Measurements from ENCODE around the gene MTFR2.

The MTFR2 gene

GRCh38 chr6:136191606-136192312 lies 58.4 kb downstream of the MTFR2 start:
- no peak overlapping the region for H3K4me3 ChIP-seq (ENCODE audit: insufficient read depth, low read depth, low read length, poor library complexity, severe bottlenecking)
- H3K9me3 ChIP-seq (ENCODE audit: control insufficient read depth, low read length) = no peaks in the 10 kb centered on the region
- no peaks in the 10 kb centered on the region for H3K27me3 ChIP-seq (replicated peaks; ENCODE audit: control insufficient read depth, insufficient read depth, low read length, poor library complexity, severe bottlenecking)
- H3K27ac ChIP-seq (ENCODE audit: insufficient read depth, low read length, poor library complexity, severe bottlenecking) = no peak overlapping the region
- no peak for DNase-seq
- H3K36me3 ChIP-seq (ENCODE audit: control insufficient read depth, insufficient read depth, low read length) = no peaks in the 10 kb centered on the region
- H3K4me1 ChIP-seq (ENCODE audit: control insufficient read depth, insufficient read depth, low read length, poor library complexity, severe bottlenecking) = no peaks in the 10 kb centered on the region

- H3K4me1 ChIP-seq (ENCODE audit: control insufficient read depth, insufficient read depth, low read length, poor library complexity, severe bottlenecking) = no peaks in the 10 kb centered on the region
- no peaks in the 10 kb centered on the region for H3K27me3 ChIP-seq (replicated peaks; ENCODE audit: control insufficient read depth, insufficient read depth, low read length, poor library complexity, severe bottlenecking)
- DNase-seq = no peak
- H3K9me3 ChIP-seq (ENCODE audit: control insufficient read depth, low read length) = no peaks in the 10 kb centered on the region
- no peaks in the 10 kb centered on the region for H3K36me3 ChIP-seq (ENCODE audit: control insufficient read depth, insufficient read depth, low read length)
- H3K4me3 ChIP-seq (ENCODE audit: insufficient read depth, low read depth, low read length, poor library complexity, severe bottlenecking) = no peak overlapping the region
- H3K27ac ChIP-seq (ENCODE audit: insufficient read depth, low read length, poor library complexity, severe bottlenecking) = no peak overlapping the region
Measured at GRCh38 chr6:136189104-136189503, 61.0 kb downstream of the MTFR2 start.

GRCh38 chr6:136188486-136188885 lies 61.6 kb downstream of the MTFR2 start:
- Histone ChIP-seq H3K9me3 (ENCODE audit: control insufficient read depth, low read length) (no peaks in the 10 kb centered on the region), H3K36me3 (ENCODE audit: control insufficient read depth, insufficient read depth, low read length) (no peaks in the 10 kb centered on the region), H3K4me1 (ENCODE audit: control insufficient read depth, insufficient read depth, low read length, poor library complexity, severe bottlenecking) (no peaks in the 10 kb centered on the region), H3K27ac (ENCODE audit: insufficient read depth, low read length, poor library complexity, severe bottlenecking) (no peak overlapping the region), H3K27me3 (replicated peaks; ENCODE audit: control insufficient read depth, insufficient read depth, low read length, poor library complexity, severe bottlenecking) (no peaks in the 10 kb centered on the region), H3K4me3 (ENCODE audit: insufficient read depth, low read depth, low read length, poor library complexity, severe bottlenecking) (no peak overlapping the region)
- no peak for DNase-seq

DNA sequence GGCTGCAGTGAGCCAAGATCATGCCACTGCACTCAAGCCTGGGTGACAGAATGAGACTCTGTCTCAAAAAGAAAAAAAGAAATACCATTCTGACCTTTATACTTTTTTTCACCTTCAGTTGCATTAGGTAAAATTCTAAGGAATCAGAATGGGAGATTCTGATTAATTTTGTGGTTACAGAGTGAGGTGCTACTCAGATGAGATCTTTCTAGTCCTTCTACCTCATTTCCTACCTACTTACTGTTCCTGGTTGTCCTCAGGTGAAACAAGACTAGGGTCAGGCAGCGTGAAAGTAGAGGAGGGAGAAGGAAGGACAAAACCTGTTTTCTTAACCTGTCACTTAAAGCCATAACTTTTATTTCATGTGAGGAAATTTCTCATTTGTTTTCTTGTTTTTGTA lies 63.7 kb downstream of the MTFR2 start:
- Histone ChIP-seq H3K9me3 (ENCODE audit: control insufficient read depth, low read length) (no peaks in the 10 kb centered on the region), H3K4me1 (ENCODE audit: control insufficient read depth, insufficient read depth, low read length, poor library complexity, severe bottlenecking) (no peaks in the 10 kb centered on the region), H3K4me3 (ENCODE audit: insufficient read depth, low read depth, low read length, poor library complexity, severe bottlenecking) (no peak overlapping the region), H3K36me3 (ENCODE audit: control insufficient read depth, insufficient read depth, low read length) (no peaks in the 10 kb centered on the region), H3K27ac (ENCODE audit: insufficient read depth, low read length, poor library complexity, severe bottlenecking) (no peak overlapping the region), H3K27me3 (replicated peaks; ENCODE audit: control insufficient read depth, insufficient read depth, low read length, poor library complexity, severe bottlenecking) (no peaks in the 10 kb centered on the region)
- DNase-seq = no peak

- H3K4me3 ChIP-seq (ENCODE audit: insufficient read depth, low read depth, low read length, poor library complexity, severe bottlenecking) = no peak overlapping the region
- no peak for DNase-seq
Measured at GRCh38 chr6:136184738-136185137, 65.4 kb downstream of the MTFR2 start.

DNA sequence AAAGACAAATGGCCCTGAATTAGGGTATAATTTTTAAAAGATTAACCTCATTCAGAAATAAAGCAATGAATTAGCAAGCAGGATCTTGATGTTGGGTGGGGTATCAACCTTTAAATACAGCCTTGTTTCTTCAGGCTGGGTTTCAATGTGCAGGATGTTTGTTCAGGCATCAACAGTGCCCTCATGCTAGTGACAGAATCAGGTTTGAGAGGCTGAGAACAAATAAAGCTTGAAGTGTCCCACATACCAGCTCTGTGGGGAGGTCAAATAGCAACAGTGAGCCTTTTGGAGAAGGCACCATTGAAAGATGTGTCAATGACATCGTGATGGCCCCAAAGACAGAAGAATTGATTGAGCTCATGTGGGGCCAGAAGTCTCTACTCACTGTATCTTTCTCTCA lies 68.2 kb downstream of the MTFR2 start:
- H3K27me3 ChIP-seq (replicated peaks; ENCODE audit: control insufficient read depth, insufficient read depth, low read length, poor library complexity, severe bottlenecking) = no peaks in the 10 kb centered on the region
- DNase-seq = no peak
- no peaks in the 10 kb centered on the region for H3K36me3 ChIP-seq (ENCODE audit: control insufficient read depth, insufficient read depth, low read length)
- H3K27ac ChIP-seq (ENCODE audit: insufficient read depth, low read length, poor library complexity, severe bottlenecking) = no peak overlapping the region
- H3K4me1 ChIP-seq (ENCODE audit: control insufficient read depth, insufficient read depth, low read length, poor library complexity, severe bottlenecking) = no peaks in the 10 kb centered on the region
- H3K4me3 ChIP-seq (ENCODE audit: insufficient read depth, low read depth, low read length, poor library complexity, severe bottlenecking) = no peak overlapping the region
- no peaks in the 10 kb centered on the region for H3K9me3 ChIP-seq (ENCODE audit: control insufficient read depth, low read length)

More at GRCh38 chr6:136184738-136185137, 65.4 kb downstream of the MTFR2 start:
- Histone ChIP-seq H3K4me1 (ENCODE audit: control insufficient read depth, insufficient read depth, low read length, poor library complexity, severe bottlenecking) (no peaks in the 10 kb centered on the region), H3K36me3 (ENCODE audit: control insufficient read depth, insufficient read depth, low read length) (no peaks in the 10 kb centered on the region), H3K9me3 (ENCODE audit: control insufficient read depth, low read length) (no peaks in the 10 kb centered on the region), H3K27ac (ENCODE audit: insufficient read depth, low read length, poor library complexity, severe bottlenecking) (no peak overlapping the region), H3K27me3 (replicated peaks; ENCODE audit: control insufficient read depth, insufficient read depth, low read length, poor library complexity, severe bottlenecking) (no peaks in the 10 kb centered on the region)

- DNase-seq = no peak
- Histone ChIP-seq H3K36me3 (ENCODE audit: control insufficient read depth, insufficient read depth, low read length) (no peaks in the 10 kb centered on the region), H3K4me3 (ENCODE audit: insufficient read depth, low read depth, low read length, poor library complexity, severe bottlenecking) (no peak overlapping the region), H3K4me1 (ENCODE audit: control insufficient read depth, insufficient read depth, low read length, poor library complexity, severe bottlenecking) (no peaks in the 10 kb centered on the region), H3K9me3 (ENCODE audit: control insufficient read depth, low read length) (no peaks in the 10 kb centered on the region), H3K27me3 (replicated peaks; ENCODE audit: control insufficient read depth, insufficient read depth, low read length, poor library complexity, severe bottlenecking) (no peaks in the 10 kb centered on the region), H3K27ac (ENCODE audit: insufficient read depth, low read length, poor library complexity, severe bottlenecking) (no peak overlapping the region)
Measured at GRCh38 chr6:136181512-136181833, 68.6 kb downstream of the MTFR2 start.
